GM10266 (cell line): ENCODE results near the gene DRICH1.
"Not testable (repeated sequence)": the region's sequence is repeated elsewhere in the genome, so short reads cannot be mapped to it uniquely, and the experiment has no call there.

Experiments used
- DNase-seq: peaks from one replicate; pipeline ENCODE4 v3.0.0; 2012; ENCODE audit errors: extremely low spot score
- CTCF ChIP-seq: IDR thresholded peaks from 2 replicates; pipeline ENCODE4 v1.5.1; 2012; ENCODE audit warnings: mild to moderate bottlenecking, low read depth; ENCODE audit not compliant: control insufficient read depth, insufficient read depth; ENCODE audit errors: missing control alignments

Gene DRICH1

GRCh38 chr22:23632178-23632577, at the start of gene DRICH1:
Gene DRICH1, minus strand, starts transcription at chr22:23632321. Its CDS starts 298 bp downstream, at chr22:23632023.
- TF ChIP-seq CTCF, result no peak
- DNase-seq, result no peak

GRCh38 chr22:23681026-23681809, 49.1 kb upstream of the DRICH1 start:
- no peak for DNase-seq
- no peak for TF ChIP-seq CTCF

GRCh38 chr22:23678133-23678532, 46.0 kb upstream of the DRICH1 start:
- TF ChIP-seq CTCF, result no peak
- no peak for DNase-seq

- no peak for TF ChIP-seq CTCF
- no peak for DNase-seq
Measured at GRCh38 chr22:23677701-23677995, 45.5 kb upstream of the DRICH1 start.

GRCh38 chr22:23676841-23677700, 45.0 kb upstream of the DRICH1 start:
- DNase-seq, result not testable (repeated sequence)

GRCh38 chr22:23675502-23676415, 43.6 kb upstream of the DRICH1 start:
- no peak for DNase-seq
- no peak for TF ChIP-seq CTCF

GRCh38 chr22:23674886-23675501, 42.9 kb upstream of the DRICH1 start:
- DNase-seq, result not testable (repeated sequence)
